CD14-positive monocyte (primary cell): Measurements from ENCODE around the gene TLR4. TPM values are rescaled to one million over a fixed set of nuclear protein-coding genes. Genes with fewer than 3 reads are reported as not detected.

Source experiments
- DNase-seq, 3 donors: peaks; one replicate each; pipeline ENCODE4 v3.0.0-alpha.2; 2011 to 2022
- H2AFZ ChIP-seq: 2 replicates; pipeline ENCODE4 v1.6.0; 2012; ENCODE audit warnings: mild to moderate bottlenecking, low read depth, low read length, inconsistent platforms; ENCODE audit not compliant: insufficient read depth, poor library complexity, severe bottlenecking
- H3K27ac ChIP-seq, 2 donors: 1 replicate in 1 of 2; 2 replicates in 1 of 2; pipeline ENCODE4 v1.5.1; 2012 to 2013; ENCODE audit warnings: low read length in 2 of 2, control low read depth in 1 of 2, inconsistent platforms in 1 of 2, low read depth in 1 of 2, mild to moderate bottlenecking in 1 of 2
- H3K27me3 ChIP-seq, 2 donors: one replicate each; pipeline versions ENCODE4 v1.6.0 to v1.6.1; 2011 to 2013; ENCODE audit warnings: low read length in 2 of 2; ENCODE audit not compliant: control insufficient read depth in 2 of 2, insufficient read depth in 2 of 2
- H3K36me3 ChIP-seq, 2 donors: replicated peaks in 1 of 2; 1 replicate in 1 of 2; 2 replicates in 1 of 2; pipeline versions ENCODE4 v1.5.1 to v1.6.1; 2012 to 2013; ENCODE audit warnings: low read length in 2 of 2, control low read depth in 1 of 2, inconsistent platforms in 1 of 2, mild to moderate bottlenecking in 1 of 2; ENCODE audit not compliant: insufficient read depth in 2 of 2, control insufficient read depth in 1 of 2
- H3K4me1 ChIP-seq, 2 donors: 1 replicate in 1 of 2; 2 replicates in 1 of 2; pipeline versions ENCODE4 v1.5.1 to v1.6.1; 2012 to 2013; ENCODE audit warnings: low read length in 2 of 2, control low read depth in 1 of 2, inconsistent platforms in 1 of 2, mild to moderate bottlenecking in 1 of 2, moderate library complexity in 1 of 2; ENCODE audit not compliant: insufficient read depth in 2 of 2, control insufficient read depth in 1 of 2
- H3K4me2 ChIP-seq: replicated peaks from 2 replicates; pipeline ENCODE3; 2012; ENCODE audit warnings: low read length, moderate library complexity, mild to moderate bottlenecking; ENCODE audit not compliant: poor library complexity, severe bottlenecking; ENCODE audit errors: extremely low read depth
- H3K4me3 ChIP-seq, 3 experiments: fragments of 200-600 bp in 1 of 3; sonication (generic) in 1 of 3; replicated peaks in 1 of 3; 1 replicate in 2 of 3; 2 replicates in 1 of 3; pipeline ENCODE4 v1.5.1; 2011 to 2013; ENCODE audit warnings: low read length in 3 of 3, mild to moderate bottlenecking in 3 of 3, control low read depth in 2 of 3, low read depth in 2 of 3, inconsistent platforms in 1 of 3, moderate library complexity in 1 of 3
- H3K79me2 ChIP-seq: 2 replicates; pipeline ENCODE4 v1.6.0; 2012; ENCODE audit warnings: mild to moderate bottlenecking, control low read depth, inconsistent platforms, low read length, moderate library complexity; ENCODE audit not compliant: insufficient read depth
- H3K9ac ChIP-seq: 2 replicates; pipeline ENCODE4 v1.6.0; 2017; ENCODE audit warnings: low read length, mild to moderate bottlenecking; ENCODE audit not compliant: insufficient read depth, poor library complexity, severe bottlenecking
- H3K9me3 ChIP-seq, 2 donors: replicated peaks in 1 of 2; 1 replicate in 1 of 2; 2 replicates in 1 of 2; pipeline versions ENCODE4 v1.5.1 to v1.6.1; 2012 to 2013; ENCODE audit warnings: low read length in 2 of 2, control low read depth in 1 of 2; ENCODE audit not compliant: control insufficient read depth in 1 of 2, insufficient read depth in 1 of 2
- H4K20me1 ChIP-seq: 2 replicates; pipeline ENCODE4 v1.6.0; 2012; ENCODE audit warnings: mild to moderate bottlenecking, low read length, control low read depth, moderate library complexity; ENCODE audit not compliant: insufficient read depth
- H3K27ac Mint-ChIP-seq, 7 donors: one replicate each; pipeline ENCODE4 v1.8.0; 2020; ENCODE audit warnings: mild to moderate bottlenecking in 7 of 7, mixed read lengths in 7 of 7, moderate library complexity in 6 of 7, inconsistent platforms in 2 of 7
- H3K27me3 Mint-ChIP-seq, 3 donors: one replicate each; pipeline ENCODE4 v1.8.0; 2021 to 2022; ENCODE audit warnings: low read depth in 3 of 3, mild to moderate bottlenecking in 3 of 3, mixed read lengths in 3 of 3, moderate library complexity in 3 of 3, inconsistent platforms in 1 of 3
- H3K36me3 Mint-ChIP-seq, 2 donors: one replicate each; pipeline ENCODE4 v1.8.0; 2020; ENCODE audit warnings: mixed read lengths in 2 of 2, inconsistent platforms in 1 of 2, mild to moderate bottlenecking in 1 of 2
- H3K4me1 Mint-ChIP-seq: one replicate; pipeline ENCODE4 v1.8.0; 2020; ENCODE audit warnings: mild to moderate bottlenecking, mixed read lengths
- H3K4me3 Mint-ChIP-seq, 2 donors: one replicate each; pipeline ENCODE4 v1.8.0; 2020; ENCODE audit warnings: mild to moderate bottlenecking in 2 of 2, mixed read lengths in 2 of 2, moderate library complexity in 1 of 2
- H3K9me3 Mint-ChIP-seq, 7 donors: one replicate each; pipeline ENCODE4 v1.8.0; 2020 to 2022; ENCODE audit warnings: mixed read lengths in 7 of 7, mild to moderate bottlenecking in 6 of 7, moderate library complexity in 6 of 7, inconsistent platforms in 2 of 7
- WGBS: methylation state at CpG from one replicate; pipeline ENCODE4 v1.1.5; 2013; ENCODE audit warnings: missing lambda C conversion rate; ENCODE audit not compliant: insufficient coverage; 5-methylcytosine and 5-hydroxymethylcytosine counted together
- intact Hi-C, 2 donors: fragments of 100-400 bp; cut with micrococcal nuclease; formaldehyde crosslinking; loops; one replicate each; pipeline versions ENCODE4 v1.15.0 to v1.15.1; 2023
- polyA plus RNA-seq, 3 donors: library from polyadenylated mRNA; depleted of rRNA in 1 of 3; unstranded in 2 of 3; stranded (reverse) in 1 of 3; fragments of 300-500 nt in 2 of 3; fragments of >200 nt in 1 of 3; fragmentation: Illumina TruSeq in 2 of 3; gene quantifications; 1 replicate in 2 of 3; 2 replicates in 1 of 3; pipeline ENCODE4 v1.2.3, GENCODE V29; 2012 to 2021
- TF ChIP-seq, protein P1 (sequence below): fragments of 200-600 bp; IDR thresholded peaks from one replicate; pipeline ENCODE4 v1.8.0; 2022; ENCODE audit warnings: antibody characterized with exemption, mild to moderate bottlenecking

Gene TLR4
- polyA plus RNA-seq, 3 donors, result 34.0 to 214 (median 174) TPM

GRCh38 chr9:117763314-117763713 is 59.1 kb downstream of the TLR4 start:
- Mint-ChIP-seq H3K4me1 (peaks cover 4% of the 10 kb centered on the region), H3K9me3 (peaks cover 0 to 3% (median 0%) of the 10 kb centered on the region in 7 donors)
- H3K4me2 ChIP-seq, result no peak overlapping the region

DNA sequence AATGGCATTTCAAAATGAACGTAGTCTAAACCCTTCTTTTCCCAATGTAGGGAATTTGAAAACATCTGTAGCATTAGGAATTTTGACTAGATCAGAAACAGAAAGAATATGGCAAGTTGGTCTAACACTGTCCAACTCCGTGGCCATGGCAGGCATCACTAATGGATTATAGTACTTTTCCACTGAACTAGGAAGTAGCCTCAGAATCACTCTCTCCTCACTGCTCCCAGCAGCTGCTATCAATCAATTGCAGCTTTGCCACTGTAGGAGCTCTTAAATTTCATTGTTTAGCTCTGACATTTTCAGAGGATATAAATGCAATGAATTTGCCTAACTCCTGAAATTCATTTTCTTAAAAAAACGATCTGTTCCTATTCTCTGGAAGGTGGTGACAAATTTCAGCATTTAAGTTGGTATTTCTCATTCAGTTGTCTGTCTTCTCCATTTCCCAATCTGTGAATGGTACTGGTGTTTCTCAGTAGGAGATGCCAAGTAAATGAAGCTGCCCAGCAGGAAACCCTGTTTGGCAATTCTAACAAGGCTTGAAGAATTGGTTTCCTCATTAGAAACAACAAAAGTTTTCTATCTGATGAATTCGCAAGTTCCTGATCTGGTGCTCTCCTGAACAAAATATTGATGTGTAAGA is 64.7 kb downstream of the TLR4 start:
- no peaks in the 10 kb centered on the region for H3K79me2 ChIP-seq
- H3K4me2 ChIP-seq, result no peak overlapping the region
- intact Hi-C loops, result no loop called here
- no CpG with 5 or more reads among the region's 4 CpGs for WGBS
- H3K9me3 ChIP-seq, result no peaks in the 10 kb centered on the region
- Mint-ChIP-seq H3K4me1 (peaks cover 17% of the 10 kb centered on the region), H3K36me3 (peaks cover 7 to 8% of the 10 kb centered on the region in 2 donors), H3K4me3 (no peak overlapping the region), H3K9me3 (peaks cover 0 to 6% (median 0%) of the 10 kb centered on the region in 7 donors), H3K27me3 (peaks cover 0 to 2% (median 2%) of the 10 kb centered on the region in 3 donors), H3K27ac (no peak overlapping the region)
- H4K20me1 ChIP-seq, result no peaks in the 10 kb centered on the region
- no peaks in the 10 kb centered on the region for H3K4me1 ChIP-seq
- no peak overlapping the region for H3K9ac ChIP-seq
- no peaks in the 10 kb centered on the region for H3K36me3 ChIP-seq
- H3K27ac ChIP-seq, result no peak overlapping the region
- H3K27me3 ChIP-seq, result no peaks in the 10 kb centered on the region
- H3K4me3 ChIP-seq, result no peak overlapping the region
- H2AFZ ChIP-seq, result no peak overlapping the region
- DNase-seq, result no peak
- TF ChIP-seq, protein P1, sequence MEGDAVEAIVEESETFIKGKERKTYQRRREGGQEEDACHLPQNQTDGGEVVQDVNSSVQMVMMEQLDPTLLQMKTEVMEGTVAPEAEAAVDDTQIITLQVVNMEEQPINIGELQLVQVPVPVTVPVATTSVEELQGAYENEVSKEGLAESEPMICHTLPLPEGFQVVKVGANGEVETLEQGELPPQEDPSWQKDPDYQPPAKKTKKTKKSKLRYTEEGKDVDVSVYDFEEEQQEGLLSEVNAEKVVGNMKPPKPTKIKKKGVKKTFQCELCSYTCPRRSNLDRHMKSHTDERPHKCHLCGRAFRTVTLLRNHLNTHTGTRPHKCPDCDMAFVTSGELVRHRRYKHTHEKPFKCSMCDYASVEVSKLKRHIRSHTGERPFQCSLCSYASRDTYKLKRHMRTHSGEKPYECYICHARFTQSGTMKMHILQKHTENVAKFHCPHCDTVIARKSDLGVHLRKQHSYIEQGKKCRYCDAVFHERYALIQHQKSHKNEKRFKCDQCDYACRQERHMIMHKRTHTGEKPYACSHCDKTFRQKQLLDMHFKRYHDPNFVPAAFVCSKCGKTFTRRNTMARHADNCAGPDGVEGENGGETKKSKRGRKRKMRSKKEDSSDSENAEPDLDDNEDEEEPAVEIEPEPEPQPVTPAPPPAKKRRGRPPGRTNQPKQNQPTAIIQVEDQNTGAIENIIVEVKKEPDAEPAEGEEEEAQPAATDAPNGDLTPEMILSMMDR, result no peak

More at GRCh38 chr9:117763314-117763713, 59.1 kb downstream of the TLR4 start:
- Histone ChIP-seq H3K36me3 (no peaks in the 10 kb centered on the region), H2AFZ (no peak overlapping the region), H4K20me1 (no peaks in the 10 kb centered on the region), H3K9ac (no peak overlapping the region), H3K79me2 (no peaks in the 10 kb centered on the region), H3K27me3 (no peaks in the 10 kb centered on the region), H3K9me3 (no peaks in the 10 kb centered on the region), H3K4me1 (no peaks in the 10 kb centered on the region), H3K4me3 (no peak overlapping the region), H3K27ac (no peak overlapping the region)
- Mint-ChIP-seq H3K27ac (no peak overlapping the region), H3K27me3 (peaks cover 0 to 4% (median 0%) of the 10 kb centered on the region in 3 donors), H3K36me3 (peaks cover 17 to 22% of the 10 kb centered on the region in 2 donors), H3K4me3 (no peak overlapping the region)
- WGBS, result 83% methylated on average over 3 of the region's 4 CpGs
- intact Hi-C loops, result no loop called here
- TF ChIP-seq, protein P1, result no peak
- DNase-seq, result peak in 1 of 3 donors; percentile 10
